Activated naive CD8-positive, alpha-beta T cell (primary cell): ENCODE results near the gene SEMA3G.

Source experiments
- H3K27ac Mint-ChIP-seq: one replicate; pipeline ENCODE4 v1.8.0; 2021; ENCODE audit warnings: mixed read lengths
- H3K27me3 Mint-ChIP-seq: one replicate; pipeline ENCODE4 v1.8.0; 2021; ENCODE audit warnings: mixed read lengths
- H3K36me3 Mint-ChIP-seq: one replicate; pipeline ENCODE4 v1.8.0; 2021; ENCODE audit warnings: mixed read lengths
- H3K4me1 Mint-ChIP-seq: one replicate; pipeline ENCODE4 v1.8.0; 2021; ENCODE audit warnings: low read depth, mixed read lengths
- H3K4me3 Mint-ChIP-seq: one replicate; pipeline ENCODE4 v1.8.0; 2021; ENCODE audit warnings: mild to moderate bottlenecking, mixed read lengths
- H3K9me3 Mint-ChIP-seq: one replicate; pipeline ENCODE4 v1.8.0; 2021; ENCODE audit warnings: low read depth, mixed read lengths

The SEMA3G gene

GRCh38 chr3:52469001-52469400, 24.1 kb upstream of the SEMA3G start:
- no peaks in the 10 kb centered on the region for H3K27me3 Mint-ChIP-seq
- H3K4me1 Mint-ChIP-seq: peaks cover 7% of the 10 kb centered on the region
- no peaks in the 10 kb centered on the region for H3K9me3 Mint-ChIP-seq
- peak overlapping the region; percentile 41 for H3K27ac Mint-ChIP-seq
- H3K36me3 Mint-ChIP-seq: no peaks in the 10 kb centered on the region
- H3K4me3 Mint-ChIP-seq: no peak overlapping the region

GRCh38 chr3:52468336-52468735, 23.4 kb upstream of the SEMA3G start:
- H3K36me3 Mint-ChIP-seq: no peaks in the 10 kb centered on the region
- no peak overlapping the region for H3K27ac Mint-ChIP-seq
- H3K27me3 Mint-ChIP-seq: no peaks in the 10 kb centered on the region
- H3K4me3 Mint-ChIP-seq: no peak overlapping the region
- H3K9me3 Mint-ChIP-seq: no peaks in the 10 kb centered on the region
- peaks cover 8% of the 10 kb centered on the region for H3K4me1 Mint-ChIP-seq

DNA sequence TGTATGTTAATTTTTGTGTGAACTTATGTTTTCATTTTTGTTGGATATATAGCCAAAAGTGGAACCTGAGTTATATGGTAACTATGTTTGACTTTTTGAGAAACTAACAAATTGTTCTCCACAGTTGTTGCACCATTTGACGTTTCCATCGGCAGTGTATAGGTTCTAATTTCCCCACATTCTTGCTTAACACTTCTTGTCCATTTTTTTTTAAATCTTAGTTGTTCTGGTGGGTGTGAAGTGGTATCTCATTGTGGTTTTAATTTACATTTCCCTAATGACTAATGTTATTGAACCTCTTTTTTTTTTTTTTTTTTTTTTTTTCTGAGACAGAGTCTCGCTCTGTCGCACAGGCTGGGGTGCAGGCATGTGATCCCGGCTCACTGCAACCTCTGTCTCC, 18.5 kb upstream of the SEMA3G start:
- peaks cover under 1% of the 10 kb centered on the region for H3K36me3 Mint-ChIP-seq
- H3K4me1 Mint-ChIP-seq: peaks cover 21% of the 10 kb centered on the region
- no peak overlapping the region for H3K4me3 Mint-ChIP-seq
- H3K27me3 Mint-ChIP-seq: no peaks in the 10 kb centered on the region
- no peak overlapping the region for H3K27ac Mint-ChIP-seq
- no peaks in the 10 kb centered on the region for H3K9me3 Mint-ChIP-seq

- no peak overlapping the region for H3K27ac Mint-ChIP-seq
- H3K27me3 Mint-ChIP-seq: no peaks in the 10 kb centered on the region
- no peaks in the 10 kb centered on the region for H3K9me3 Mint-ChIP-seq
- H3K4me1 Mint-ChIP-seq: peaks cover 33% of the 10 kb centered on the region
- no peak overlapping the region for H3K4me3 Mint-ChIP-seq
- H3K36me3 Mint-ChIP-seq: peaks cover 3% of the 10 kb centered on the region
Observed at GRCh38 chr3:52461874-52462273, 17.0 kb upstream of the SEMA3G start.

GRCh38 chr3:52458770-52459545, 14.1 kb upstream of the SEMA3G start:
- Mint-ChIP-seq H3K4me1 (peaks cover 50% of the 10 kb centered on the region), H3K9me3 (no peaks in the 10 kb centered on the region), H3K27me3 (no peaks in the 10 kb centered on the region), H3K27ac (no peak overlapping the region), H3K4me3 (no peak overlapping the region), H3K36me3 (peaks cover 3% of the 10 kb centered on the region)

DNA sequence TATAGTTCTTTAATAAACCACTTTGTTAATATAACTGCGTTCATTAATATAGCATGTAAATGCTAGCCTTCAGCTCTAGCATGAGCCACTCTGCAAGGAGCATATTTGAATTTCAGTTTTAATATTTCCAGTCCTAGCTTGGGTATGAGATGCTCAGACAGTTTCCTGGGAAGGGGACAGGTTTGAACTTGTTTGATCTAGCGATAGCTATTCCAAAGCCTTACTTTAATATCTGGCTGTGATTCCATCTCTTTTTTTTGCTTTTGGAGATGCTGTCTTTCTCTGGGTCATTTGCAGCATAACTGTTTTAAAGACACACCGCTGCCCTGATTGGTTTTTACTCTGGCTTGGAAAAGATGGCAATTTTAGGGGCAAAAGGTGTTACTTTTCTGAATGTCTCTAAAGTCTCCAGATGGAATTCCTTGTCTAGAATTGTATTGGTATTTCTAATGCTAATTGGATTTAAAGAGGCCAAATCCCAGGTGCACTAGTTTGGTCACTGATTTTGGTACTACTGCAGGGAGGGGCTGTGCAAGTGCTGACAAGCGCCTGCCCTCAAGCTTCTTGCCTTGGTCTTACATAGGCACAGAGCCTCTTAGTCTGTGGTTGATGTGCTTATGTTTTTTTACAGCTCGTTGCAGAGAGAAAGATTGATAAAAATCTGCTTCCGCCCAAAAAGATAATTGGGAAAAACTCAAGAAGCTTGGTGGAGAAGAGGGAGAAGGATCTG, 13.3 kb upstream of the SEMA3G start:
- peaks cover 52% of the 10 kb centered on the region for H3K4me1 Mint-ChIP-seq
- peaks cover 3% of the 10 kb centered on the region for H3K36me3 Mint-ChIP-seq
- no peak overlapping the region for H3K4me3 Mint-ChIP-seq
- H3K9me3 Mint-ChIP-seq: no peaks in the 10 kb centered on the region
- H3K27me3 Mint-ChIP-seq: no peaks in the 10 kb centered on the region
- H3K27ac Mint-ChIP-seq: peak overlapping the region; percentile 43

DNA sequence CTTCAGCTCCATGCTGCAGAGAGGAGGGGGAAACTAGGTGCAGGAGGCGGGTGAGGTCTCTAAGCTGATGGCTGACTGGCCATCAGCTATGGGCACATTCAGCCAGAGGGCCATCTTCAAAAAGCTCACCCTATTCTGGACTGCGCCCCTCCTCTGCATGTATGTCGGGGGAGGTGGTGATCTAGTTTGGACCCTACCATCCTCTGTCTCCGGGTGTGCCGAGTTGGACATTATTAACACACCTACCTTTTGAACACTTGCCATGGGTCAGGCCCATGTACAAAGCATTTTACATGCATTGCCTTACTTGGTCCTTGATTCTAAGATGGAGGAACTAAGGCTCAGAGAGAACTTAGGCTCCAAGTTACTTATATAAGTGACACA, 11.9 kb upstream of the SEMA3G start:
- peak overlapping the region; percentile 94 for H3K27ac Mint-ChIP-seq
- H3K27me3 Mint-ChIP-seq: no peaks in the 10 kb centered on the region
- no peaks in the 10 kb centered on the region for H3K9me3 Mint-ChIP-seq
- peaks cover 42% of the 10 kb centered on the region for H3K4me1 Mint-ChIP-seq
- H3K4me3 Mint-ChIP-seq: peak overlapping the region; percentile 93
- H3K36me3 Mint-ChIP-seq: peaks cover 3% of the 10 kb centered on the region

GRCh38 chr3:52456169-52456799, 11.4 kb upstream of the SEMA3G start:
- Mint-ChIP-seq H3K36me3 (peaks cover 3% of the 10 kb centered on the region), H3K4me3 (peak overlapping the region; percentile 93), H3K27ac (peak overlapping the region; percentile 94), H3K27me3 (no peaks in the 10 kb centered on the region), H3K9me3 (no peaks in the 10 kb centered on the region), H3K4me1 (peaks cover 42% of the 10 kb centered on the region)

DNA sequence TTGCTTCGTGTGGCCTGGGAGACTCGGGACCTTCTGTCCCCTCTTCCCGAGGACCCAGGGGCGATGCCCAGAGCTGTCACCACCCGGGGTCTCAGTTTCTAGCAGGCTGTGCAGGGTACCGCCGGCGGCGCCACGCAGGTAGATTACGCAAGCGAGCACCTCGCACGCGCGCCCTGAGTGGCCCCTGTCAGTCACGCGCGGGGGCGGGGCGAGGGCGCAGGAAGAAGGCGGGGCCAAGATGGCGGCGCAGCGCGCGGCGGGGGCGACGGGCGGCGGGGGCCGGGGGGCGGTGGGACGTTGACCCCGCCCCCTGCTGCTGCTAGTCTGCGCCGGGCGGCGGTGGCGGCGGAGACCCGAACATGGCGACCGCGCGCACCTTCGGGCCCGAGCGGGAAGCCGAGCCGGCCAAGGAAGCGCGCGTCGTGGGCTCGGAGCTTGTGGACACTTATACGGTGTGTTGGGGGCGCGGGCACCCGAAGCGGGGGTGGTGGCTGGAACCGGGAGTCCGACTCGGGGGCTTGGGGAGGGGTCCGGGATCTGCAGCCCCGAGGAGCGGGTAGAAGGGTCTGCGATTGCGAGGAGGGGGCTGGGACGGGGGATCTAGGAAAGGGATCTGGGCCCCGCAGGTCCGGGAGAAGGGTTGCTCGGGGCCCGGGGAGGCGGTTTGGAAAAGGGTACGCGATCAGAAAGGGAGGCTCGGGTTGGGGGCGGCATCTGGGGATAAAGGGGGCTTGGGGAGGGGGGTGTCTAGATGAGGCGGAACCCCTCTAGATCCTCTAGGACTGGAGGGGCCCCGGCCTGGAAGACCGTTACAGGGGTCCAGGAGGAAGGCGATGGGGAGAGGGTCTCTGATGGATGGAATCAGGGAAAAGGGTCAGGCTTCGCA, 10.6 kb upstream of the SEMA3G start, which contains the start of gene NISCH:
NISCH (plus strand) TSS at position 322 of the 886 bp plus-strand sequence; CDS start at position 360, 38 bp downstream.
- Mint-ChIP-seq H3K27me3 (no peaks in the 10 kb centered on the region), H3K9me3 (no peaks in the 10 kb centered on the region), H3K4me1 (peaks cover 42% of the 10 kb centered on the region), H3K36me3 (peaks cover 3% of the 10 kb centered on the region), H3K27ac (peak within 1 kb of the TSS; percentile 99), H3K4me3 (peak within 1 kb of the TSS; percentile 93)

GRCh38 chr3:52454938-52455282, 10.0 kb upstream of the SEMA3G start:
- Mint-ChIP-seq H3K4me1 (peaks cover 42% of the 10 kb centered on the region), H3K27ac (peak overlapping the region; percentile 99), H3K9me3 (no peaks in the 10 kb centered on the region), H3K27me3 (no peaks in the 10 kb centered on the region), H3K36me3 (peaks cover 3% of the 10 kb centered on the region), H3K4me3 (peak overlapping the region; percentile 93)

GRCh38 chr3:52454250-52454937, 9.5 kb upstream of the SEMA3G start:
- H3K27ac Mint-ChIP-seq: peak overlapping the region; percentile 99
- peak overlapping the region; percentile 93 for H3K4me3 Mint-ChIP-seq
- H3K9me3 Mint-ChIP-seq: no peaks in the 10 kb centered on the region
- H3K27me3 Mint-ChIP-seq: no peaks in the 10 kb centered on the region
- H3K36me3 Mint-ChIP-seq: peaks cover 3% of the 10 kb centered on the region
- H3K4me1 Mint-ChIP-seq: peaks cover 40% of the 10 kb centered on the region

DNA sequence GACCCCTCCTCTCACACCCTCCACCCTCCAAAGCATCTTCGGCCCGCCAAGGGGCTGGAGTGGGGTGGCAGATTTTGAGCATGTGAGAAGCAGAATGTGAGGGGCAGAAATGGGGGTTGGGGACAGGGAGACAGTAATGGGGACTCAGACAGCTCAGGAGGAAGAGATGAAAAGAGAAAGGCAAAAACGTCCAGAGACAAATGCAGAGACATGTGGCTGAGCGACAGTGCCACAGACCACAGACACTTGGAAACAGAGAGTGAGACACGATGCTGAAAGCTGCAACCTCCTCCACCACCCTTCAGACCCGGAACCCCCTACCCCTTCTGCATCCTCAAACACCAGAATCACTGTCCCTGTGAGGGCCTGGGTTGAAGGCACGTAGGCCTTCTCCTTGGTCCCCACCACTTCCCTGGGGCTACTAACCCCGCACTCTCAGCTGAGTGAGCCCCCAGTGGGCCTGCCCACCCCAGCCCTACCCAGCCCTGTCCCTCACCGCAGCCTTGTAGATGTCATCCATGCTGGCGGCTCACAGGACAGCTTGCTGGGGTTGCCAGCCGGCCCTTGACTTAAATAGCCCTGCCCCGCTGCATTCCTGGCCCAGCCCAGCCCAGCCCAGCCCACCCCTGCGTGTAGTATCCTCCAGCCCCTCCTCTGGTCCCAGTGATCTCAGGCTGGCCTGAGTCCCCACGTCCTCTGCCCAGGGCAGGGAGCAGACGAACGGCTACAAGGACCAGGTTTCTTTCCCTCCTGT, 8.8 kb upstream of the SEMA3G start, which contains the start of gene TNNC1:
TNNC1 (minus strand) TSS at position 546 of the 754 bp plus-strand sequence; CDS start at position 520, 26 bp downstream.
- Mint-ChIP-seq H3K9me3 (no peaks in the 10 kb centered on the region), H3K4me3 (peak within 1 kb of the TSS; percentile 93), H3K4me1 (peaks cover 40% of the 10 kb centered on the region), H3K27me3 (no peaks in the 10 kb centered on the region), H3K36me3 (peaks cover 3% of the 10 kb centered on the region), H3K27ac (peak within 1 kb of the TSS; percentile 99)

DNA sequence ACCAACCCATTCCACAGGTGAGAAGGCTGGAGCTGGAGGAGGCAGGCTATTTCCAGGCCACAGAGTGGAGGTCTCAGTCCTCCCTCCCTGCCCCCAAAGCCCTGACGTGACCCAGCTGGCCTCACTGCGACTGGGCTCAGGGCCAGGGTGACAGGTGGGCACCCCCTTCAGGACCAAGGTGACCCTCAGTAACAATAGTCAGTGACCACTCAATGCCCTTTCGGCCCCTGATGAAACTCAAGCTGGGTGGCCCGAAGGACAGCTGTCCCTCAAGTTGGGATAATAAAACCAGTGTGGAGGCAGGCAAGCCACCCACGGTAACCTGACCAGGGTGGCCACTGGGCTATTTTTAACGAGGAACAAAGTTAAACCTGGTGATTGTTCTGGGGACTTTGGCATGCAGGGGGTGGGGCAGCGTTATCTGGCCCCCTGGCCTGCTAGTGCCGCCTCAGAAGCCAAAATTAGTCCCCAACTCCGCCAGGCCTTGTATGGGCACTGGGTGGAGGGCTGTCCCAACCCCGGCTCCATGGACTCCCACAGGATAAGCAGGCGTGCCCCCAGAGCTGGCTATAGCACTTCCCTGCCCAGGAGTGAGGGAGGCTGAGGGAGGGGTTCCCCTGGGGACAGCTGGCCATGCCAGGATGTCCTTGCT, 7.8 kb upstream of the SEMA3G start:
- Mint-ChIP-seq H3K9me3 (no peaks in the 10 kb centered on the region), H3K4me1 (peaks cover 33% of the 10 kb centered on the region), H3K27me3 (no peaks in the 10 kb centered on the region), H3K36me3 (no peaks in the 10 kb centered on the region), H3K27ac (no peak overlapping the region), H3K4me3 (no peak overlapping the region)
